GM18861 (cell line): ENCODE results near the gene NIPBL.

ENCODE experiments used
- ATAC-seq: cut with Tn5 transposase; IDR thresholded peaks from one replicate; pipeline ENCODE4 v1.9.1; 2021; ENCODE audit not compliant: unreplicated experiment

The NIPBL gene

GRCh38 chr5:37014321-37014720, 137.8 kb downstream of the NIPBL start:
- no peak for ATAC-seq

GRCh38 chr5:37015795-37016666, 139.5 kb downstream of the NIPBL start:
- no peak for ATAC-seq

GRCh38 chr5:37028910-37029309, 152.3 kb downstream of the NIPBL start:
- ATAC-seq = no peak

GRCh38 chr5:37029436-37029835, 152.9 kb downstream of the NIPBL start:
- ATAC-seq = no peak

- no peak for ATAC-seq
Measured at GRCh38 chr5:37034955-37035354, 158.4 kb downstream of the NIPBL start.

GRCh38 chr5:37037840-37038239, 161.3 kb downstream of the NIPBL start:
- ATAC-seq = no peak

- ATAC-seq = no peak
Measured at GRCh38 chr5:37039824-37040223, 163.3 kb downstream of the NIPBL start.

- ATAC-seq = no peak
Measured at GRCh38 chr5:37043693-37044092, 167.1 kb downstream of the NIPBL start.

GRCh38 chr5:37044120-37044519, 167.6 kb downstream of the NIPBL start:
- ATAC-seq = no peak

- ATAC-seq = no peak
Measured at GRCh38 chr5:37045703-37046102, 169.1 kb downstream of the NIPBL start.

GRCh38 chr5:37047947-37048346, 171.4 kb downstream of the NIPBL start:
- ATAC-seq = no peak

- ATAC-seq = no peak
Measured at GRCh38 chr5:37054391-37054790, 177.8 kb downstream of the NIPBL start.

- ATAC-seq = no peak
Measured at GRCh38 chr5:37055383-37055990, 178.9 kb downstream of the NIPBL start.

- no peak for ATAC-seq
Measured at GRCh38 chr5:37056762-37057161, 180.2 kb downstream of the NIPBL start.

GRCh38 chr5:37060030-37060429, 183.5 kb downstream of the NIPBL start:
- ATAC-seq = no peak

GRCh38 chr5:37063739-37064138, 187.2 kb downstream of the NIPBL start:
- no peak for ATAC-seq

- no peak for ATAC-seq
Measured at GRCh38 chr5:37064442-37064841, 187.9 kb downstream of the NIPBL start.

GRCh38 chr5:37071487-37071886, 194.9 kb downstream of the NIPBL start:
- no peak for ATAC-seq

GRCh38 chr5:37071901-37072581, 195.5 kb downstream of the NIPBL start:
- ATAC-seq = no peak

GRCh38 chr5:37075399-37075950, 198.9 kb downstream of the NIPBL start:
- ATAC-seq = no peak

- no peak for ATAC-seq
Measured at GRCh38 chr5:37077146-37077545, 200.6 kb downstream of the NIPBL start.

GRCh38 chr5:37080697-37081096, 204.1 kb downstream of the NIPBL start:
- ATAC-seq = no peak
